Measurements from ENCODE around the gene TRIM22.
"Not testable (repeated sequence)": the region's sequence is repeated elsewhere in the genome, so short reads cannot be mapped to it uniquely, and the experiment has no call there.

Gene TRIM22

GRCh38 chr11:5689551-5689983, at the start of gene TRIM22:
TSS of gene TRIM22 (plus strand) at chr11:5689790. CDS start at chr11:5696233, 6,443 bp downstream.
- H3K4me3 ChIP-seq (ENCODE audit: low read depth, low read length): no peak within 1 kb of the TSS
- no peak for DNase-seq (ENCODE audit: low read depth)

GRCh38 chr11:5639953-5640352, 49.6 kb upstream of the TRIM22 start:
- no peak overlapping the region for H3K4me3 ChIP-seq (ENCODE audit: low read depth, low read length)
- TF ChIP-seq CTCF (IDR thresholded peaks at IDR 0.05; ENCODE audit: control insufficient read depth, extremely low read depth, insufficient read depth): no peak
- no peak for DNase-seq (ENCODE audit: low read depth)

More at GRCh38 chr11:5689551-5689983, at the start of gene TRIM22:
- TF ChIP-seq CTCF (IDR thresholded peaks at IDR 0.05; ENCODE audit: control insufficient read depth, extremely low read depth, insufficient read depth): no peak

- TF ChIP-seq CTCF (IDR thresholded peaks at IDR 0.05; ENCODE audit: control insufficient read depth, extremely low read depth, insufficient read depth): no peak
- DNase-seq (ENCODE audit: low read depth): no peak
- no peak overlapping the region for H3K4me3 ChIP-seq (ENCODE audit: low read depth, low read length)
Measured at GRCh38 chr11:5643585-5643984, 46.0 kb upstream of the TRIM22 start.

- no peak overlapping the region for H3K4me3 ChIP-seq (ENCODE audit: low read depth, low read length)
- TF ChIP-seq CTCF (IDR thresholded peaks at IDR 0.05; ENCODE audit: control insufficient read depth, extremely low read depth, insufficient read depth): no peak
- no peak for DNase-seq (ENCODE audit: low read depth)
Measured at GRCh38 chr11:5646139-5646538, 43.5 kb upstream of the TRIM22 start.

GRCh38 chr11:5655474-5655873, 34.1 kb upstream of the TRIM22 start:
- TF ChIP-seq CTCF (IDR thresholded peaks at IDR 0.05; ENCODE audit: control insufficient read depth, extremely low read depth, insufficient read depth): no peak
- DNase-seq (ENCODE audit: low read depth): no peak
- H3K4me3 ChIP-seq (ENCODE audit: low read depth, low read length): no peak overlapping the region

GRCh38 chr11:5656956-5657355, 32.6 kb upstream of the TRIM22 start:
- not testable (repeated sequence) for H3K4me3 ChIP-seq (ENCODE audit: low read depth, low read length); DNase-seq (ENCODE audit: low read depth)

GRCh38 chr11:5658318-5658717, 31.3 kb upstream of the TRIM22 start:
- no peak overlapping the region for H3K4me3 ChIP-seq (ENCODE audit: low read depth, low read length)
- no peak for TF ChIP-seq CTCF (IDR thresholded peaks at IDR 0.05; ENCODE audit: control insufficient read depth, extremely low read depth, insufficient read depth)
- no peak for DNase-seq (ENCODE audit: low read depth)
